Upper lobe of left lung (tissue), 6 donors: ENCODE measurements around the gene AMZ2. TPM values are rescaled to one million over a fixed set of nuclear protein-coding genes. Genes with fewer than 3 reads are reported as not detected.

Experiments
- ATAC-seq, 2 donors: fragments of 200-7000 bp; cut with Tn5 transposase; one replicate each; pipeline ENCODE4 v1.9.1; 2022; ENCODE audit warnings: mild to moderate bottlenecking in 2 of 2, moderate library complexity in 2 of 2; ENCODE audit not compliant: low FRiP score in 2 of 2
- DNase-seq, 2 donors: peaks; one replicate each; pipeline ENCODE4 v3.0.0-alpha.2; 2019 to 2020
- H3K27ac ChIP-seq, 4 donors: fragments of 200-600 bp; sonication (generic); one replicate each; pipeline ENCODE4 v1.5.1; 2016 to 2019
- H3K27me3 ChIP-seq, 4 donors: fragments of 200-600 bp; sonication (generic); one replicate each; pipeline ENCODE4 v1.5.1; 2017 to 2019
- H3K36me3 ChIP-seq, 4 donors: fragments of 200-600 bp; sonication (generic); one replicate each; pipeline ENCODE4 v1.5.1; 2016 to 2019
- H3K4me1 ChIP-seq, 4 donors: fragments of 200-600 bp; sonication (generic); one replicate each; pipeline ENCODE4 v1.5.1; 2018 to 2019
- H3K4me3 ChIP-seq, 4 donors: fragments of 200-600 bp; sonication (generic); one replicate each; pipeline ENCODE4 v1.5.1; 2017 to 2019; ENCODE audit warnings: mild to moderate bottlenecking in 2 of 4, moderate library complexity in 1 of 4
- H3K9me3 ChIP-seq, 4 donors: fragments of 200-600 bp; sonication (generic); one replicate each; pipeline ENCODE4 v1.5.1; 2018 to 2019
- EP300 ChIP-seq, 4 donors: sonication (generic); formaldehyde crosslinking; IDR thresholded peaks; one replicate each; pipeline ENCODE4 v1.5.1; 2017; ENCODE audit warnings: antibody characterized with exemption in 4 of 4, control low read depth in 2 of 4
- POLR2A ChIP-seq, 4 donors: fragments of 450-650 bp; IDR thresholded peaks; one replicate each; pipeline ENCODE4 v1.5.1; 2016 to 2017; ENCODE audit warnings: antibody characterized with exemption in 4 of 4, mild to moderate bottlenecking in 2 of 4
- POLR2AphosphoS5 ChIP-seq, 2 donors: sonication (generic); formaldehyde crosslinking; IDR thresholded peaks; one replicate each; pipeline ENCODE4 v1.5.1; 2017; ENCODE audit warnings: antibody characterized with exemption in 2 of 2
- WGBS, 2 donors: methylation state at CpG; one replicate each; pipeline ENCODE4 v1.1.5; 2017 to 2018; 5-methylcytosine and 5-hydroxymethylcytosine counted together
- total RNA-seq, 6 donors: library from RNA; depleted of rRNA in 4 of 6; stranded (reverse); fragments of >200 nt in 4 of 6; gene quantifications; one replicate each; pipeline versions ENCODE4 v1.1.0 to v1.2.1, GENCODE V29; 2016 to 2021
- TF ChIP-seq, protein P1 (sequence below), 6 experiments: fragments of 450-650 bp in 4 of 6; fragments of 200-600 bp in 2 of 6; sonication (generic) in 2 of 6; IDR thresholded peaks; one replicate each; pipeline ENCODE4 v1.5.1; 2016 to 2019; ENCODE audit warnings: antibody characterized with exemption in 6 of 6
- donor health status: DM: no; HTN: no; CAD: no; lungs with moderate emphysema.
- donor health status: DM: no; HTN: yes; CAD: no; lungs with severe emphysema.

Gene AMZ2
- total RNA-seq, 6 donors from 2014 or later: 19.4 to 50.3 (median 45.8) TPM

DNA sequence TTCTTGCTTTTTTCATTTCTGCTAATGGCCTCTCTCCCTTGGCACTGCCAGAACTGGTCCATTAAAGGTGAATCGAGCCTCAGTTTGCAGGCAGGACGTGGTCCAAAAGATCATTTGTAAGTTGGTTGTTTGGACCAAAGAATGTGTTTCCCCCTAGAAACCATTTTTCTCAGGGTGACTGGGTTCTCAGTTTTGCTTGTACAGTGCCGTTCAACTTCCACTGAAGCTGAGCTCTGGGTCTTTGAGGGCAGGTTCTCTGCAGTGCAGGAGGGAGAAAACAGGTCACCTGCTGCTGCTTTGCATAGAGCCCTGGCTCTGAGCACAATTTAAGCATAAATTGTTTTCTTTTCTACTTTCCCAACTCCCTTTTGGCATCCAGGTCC, 9.0 kb upstream of the AMZ2 start:
- Histone ChIP-seq H3K9me3 (no peaks in the 10 kb centered on the region), H3K27ac (peak overlapping the region; percentile 18 to 90 (median 74)), H3K4me3 (no peak overlapping the region), H3K4me1 (peaks cover 0 to 23% (median 12%) of the 10 kb centered on the region in 4 donors), H3K27me3 (no peaks in the 10 kb centered on the region), H3K36me3 (no peaks in the 10 kb centered on the region)
- TF ChIP-seq EP300 (IDR thresholded peaks at IDR 0.05) (no peak), POLR2AphosphoS5 (IDR thresholded peaks at IDR 0.05) (no peak), POLR2A (IDR thresholded peaks at IDR 0.05) (no peak)
- TF ChIP-seq, protein P1, sequence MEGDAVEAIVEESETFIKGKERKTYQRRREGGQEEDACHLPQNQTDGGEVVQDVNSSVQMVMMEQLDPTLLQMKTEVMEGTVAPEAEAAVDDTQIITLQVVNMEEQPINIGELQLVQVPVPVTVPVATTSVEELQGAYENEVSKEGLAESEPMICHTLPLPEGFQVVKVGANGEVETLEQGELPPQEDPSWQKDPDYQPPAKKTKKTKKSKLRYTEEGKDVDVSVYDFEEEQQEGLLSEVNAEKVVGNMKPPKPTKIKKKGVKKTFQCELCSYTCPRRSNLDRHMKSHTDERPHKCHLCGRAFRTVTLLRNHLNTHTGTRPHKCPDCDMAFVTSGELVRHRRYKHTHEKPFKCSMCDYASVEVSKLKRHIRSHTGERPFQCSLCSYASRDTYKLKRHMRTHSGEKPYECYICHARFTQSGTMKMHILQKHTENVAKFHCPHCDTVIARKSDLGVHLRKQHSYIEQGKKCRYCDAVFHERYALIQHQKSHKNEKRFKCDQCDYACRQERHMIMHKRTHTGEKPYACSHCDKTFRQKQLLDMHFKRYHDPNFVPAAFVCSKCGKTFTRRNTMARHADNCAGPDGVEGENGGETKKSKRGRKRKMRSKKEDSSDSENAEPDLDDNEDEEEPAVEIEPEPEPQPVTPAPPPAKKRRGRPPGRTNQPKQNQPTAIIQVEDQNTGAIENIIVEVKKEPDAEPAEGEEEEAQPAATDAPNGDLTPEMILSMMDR (IDR thresholded peaks at IDR 0.05): no peak
- WGBS, 2 donors: 45 to 70% methylated on average over 3 of the region's 3 CpGs
- DNase-seq (no peak), ATAC-seq (no peak)

DNA sequence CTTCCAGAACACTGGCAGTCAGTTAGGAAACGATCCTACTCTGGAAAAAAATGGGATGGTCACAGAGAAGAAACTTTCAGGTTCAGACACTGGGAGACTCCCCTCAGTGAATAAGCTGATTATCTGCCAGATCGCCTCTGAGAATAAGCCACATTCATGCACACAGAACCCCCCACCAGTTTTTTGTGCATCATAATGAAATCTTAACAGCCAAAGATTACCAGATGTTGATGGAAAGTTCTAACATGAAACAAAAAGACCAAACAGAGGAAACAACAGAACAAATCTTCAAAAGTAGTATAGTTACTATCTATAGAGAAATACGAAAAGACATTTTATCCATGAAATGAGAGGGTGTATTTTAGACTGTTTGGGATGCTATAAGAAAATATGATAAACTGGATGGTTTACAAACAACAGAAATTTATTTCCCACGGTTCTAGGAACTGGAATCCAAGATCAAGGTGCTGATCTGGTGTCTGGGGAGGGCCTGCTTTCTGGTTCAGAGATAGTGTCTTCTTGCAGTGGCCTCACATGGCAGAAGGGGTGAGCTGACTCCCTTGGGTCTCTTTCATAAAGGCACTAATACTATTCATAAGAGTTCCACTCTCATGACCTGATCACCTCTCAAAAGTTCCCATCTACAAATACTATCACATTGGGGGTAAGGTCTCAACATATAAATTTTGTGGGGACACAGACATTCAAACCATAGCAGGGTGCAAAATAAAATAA, 8.0 kb upstream of the AMZ2 start:
- no peaks in the 10 kb centered on the region for H3K9me3 ChIP-seq
- DNase-seq (no peak), ATAC-seq (no peak)
- no peak overlapping the region for H3K4me3 ChIP-seq
- H3K27ac ChIP-seq: peak overlapping the region in 2 of 4 donors; percentile 15 to 65
- peaks cover 0 to 23% (median 12%) of the 10 kb centered on the region in 4 donors for H3K4me1 ChIP-seq
- no peaks in the 10 kb centered on the region for H3K27me3 ChIP-seq
- TF ChIP-seq, protein P1 (IDR thresholded peaks at IDR 0.05): no peak
- TF ChIP-seq EP300 (IDR thresholded peaks at IDR 0.05) (no peak), POLR2A (IDR thresholded peaks at IDR 0.05) (no peak), POLR2AphosphoS5 (IDR thresholded peaks at IDR 0.05) (no peak)
- WGBS, 2 donors: 86 to 88% methylated on average over 4 of the region's 4 CpGs
- H3K36me3 ChIP-seq: no peaks in the 10 kb centered on the region

DNA sequence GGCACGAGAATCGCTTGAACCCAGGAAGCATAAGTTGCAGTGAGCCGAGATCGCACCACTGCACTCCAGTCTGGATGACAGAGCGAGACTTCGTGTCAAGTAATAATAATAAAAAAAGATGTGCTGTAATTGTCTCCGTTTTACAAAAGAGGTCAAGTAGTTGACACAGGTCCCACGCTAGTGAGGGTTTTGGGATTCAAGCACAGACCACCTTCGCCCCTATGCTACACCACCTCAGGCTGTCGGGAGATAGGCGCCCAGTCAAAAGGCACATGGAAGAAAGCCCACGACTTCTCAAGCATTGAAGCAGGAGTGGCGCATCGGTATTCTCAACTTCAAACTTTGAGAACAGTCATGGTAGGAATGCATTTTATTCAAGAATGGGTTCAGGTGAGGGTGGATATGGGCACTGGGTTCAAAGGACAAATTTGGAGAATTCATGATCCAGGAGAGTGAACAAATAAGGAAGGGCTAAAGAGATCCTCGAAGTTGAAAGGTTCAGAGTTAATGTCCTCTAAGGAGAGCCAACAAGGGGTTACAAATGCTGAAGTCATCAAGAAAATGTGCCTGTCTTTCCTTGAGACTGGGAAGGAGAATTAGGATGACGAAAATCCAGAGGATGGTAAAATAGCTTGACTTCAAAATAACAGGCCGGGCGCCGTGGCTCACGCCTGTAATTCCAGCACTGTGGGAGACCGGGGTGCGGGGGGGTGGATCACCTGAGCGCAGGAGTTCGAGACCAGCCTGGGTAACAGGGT, 1.4 kb upstream of the AMZ2 start:
- peak in 1 of 2 donors; percentile 51 for DNase-seq
- 93 to 94% methylated on average over 24 of the region's 24 CpGs for WGBS, 2 donors
- Histone ChIP-seq H3K27me3 (no peaks in the 10 kb centered on the region), H3K36me3 (peaks cover 0 to 2% (median under 1%) of the 10 kb centered on the region in 4 donors), H3K27ac (peak overlapping the region in 3 of 4 donors; percentile 97 to 99 (median 98)), H3K9me3 (no peaks in the 10 kb centered on the region), H3K4me1 (peaks cover 11 to 29% (median 15%) of the 10 kb centered on the region in 4 donors), H3K4me3 (peak overlapping the region in 3 of 4 donors; percentile 71 to 90 (median 79))
- TF ChIP-seq POLR2AphosphoS5 (IDR thresholded peaks at IDR 0.05) (no peak), POLR2A (IDR thresholded peaks at IDR 0.05) (no peak), EP300 (IDR thresholded peaks at IDR 0.05) (no peak)
- TF ChIP-seq, protein P1 (IDR thresholded peaks at IDR 0.05): no peak
- no peak for ATAC-seq

DNA sequence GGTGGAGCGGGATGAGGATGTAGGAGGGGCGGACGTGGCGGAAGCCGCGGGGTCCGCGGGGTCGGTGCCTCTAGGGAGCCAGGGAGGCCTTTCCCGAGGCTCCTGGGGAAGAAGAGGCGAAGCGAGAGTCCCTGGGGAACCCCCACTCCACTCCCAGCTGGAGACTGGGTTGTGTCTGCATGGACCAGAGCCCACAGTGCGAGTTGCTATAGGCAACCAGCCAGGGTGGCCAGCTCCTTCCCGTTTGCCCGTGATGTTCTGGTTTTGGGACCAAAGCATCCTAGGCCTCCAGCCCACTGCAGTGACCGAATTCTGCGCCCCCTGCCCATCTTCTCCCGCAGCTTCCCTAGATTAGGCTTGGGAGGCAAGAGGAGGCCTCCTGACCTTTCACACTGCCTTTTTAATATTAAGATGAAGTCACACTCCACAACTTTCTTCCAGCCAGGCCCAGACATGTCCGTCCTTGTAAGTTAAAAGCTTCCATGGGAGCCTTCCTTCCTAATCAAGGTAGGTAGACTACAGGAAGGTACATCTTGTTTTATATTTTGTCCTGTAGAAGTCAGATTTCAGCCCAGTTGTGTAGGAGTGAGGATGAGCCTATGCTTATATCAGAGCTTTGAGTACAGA, 469 bp downstream of the AMZ2 start:
- 2 to 5% methylated on average over 11 to 18 of the region's 19 CpGs for WGBS, 2 donors
- no peak for TF ChIP-seq POLR2A (IDR thresholded peaks at IDR 0.05)
- no peak for TF ChIP-seq EP300 (IDR thresholded peaks at IDR 0.05)
- TF ChIP-seq, protein P1 (IDR thresholded peaks at IDR 0.05): no peak
- TF ChIP-seq POLR2AphosphoS5 (IDR thresholded peaks at IDR 0.05): no peak
- H3K27me3 ChIP-seq: no peaks in the 10 kb centered on the region
- H3K4me3 ChIP-seq: peak overlapping the region; percentile 58 to 90 (median 75)
- ATAC-seq: peak; percentile 63 to 64
- peak overlapping the region; percentile 96 to 99 (median 98) for H3K27ac ChIP-seq
- peaks cover 11 to 29% (median 15%) of the 10 kb centered on the region in 4 donors for H3K4me1 ChIP-seq
- H3K9me3 ChIP-seq: no peaks in the 10 kb centered on the region
- DNase-seq: peak in 1 of 2 donors; percentile 65
- H3K36me3 ChIP-seq: peaks cover 0 to 10% (median 2%) of the 10 kb centered on the region in 4 donors
